ENCODE measurements around the gene MAP2K1.

MAP2K1 gene

DNA sequence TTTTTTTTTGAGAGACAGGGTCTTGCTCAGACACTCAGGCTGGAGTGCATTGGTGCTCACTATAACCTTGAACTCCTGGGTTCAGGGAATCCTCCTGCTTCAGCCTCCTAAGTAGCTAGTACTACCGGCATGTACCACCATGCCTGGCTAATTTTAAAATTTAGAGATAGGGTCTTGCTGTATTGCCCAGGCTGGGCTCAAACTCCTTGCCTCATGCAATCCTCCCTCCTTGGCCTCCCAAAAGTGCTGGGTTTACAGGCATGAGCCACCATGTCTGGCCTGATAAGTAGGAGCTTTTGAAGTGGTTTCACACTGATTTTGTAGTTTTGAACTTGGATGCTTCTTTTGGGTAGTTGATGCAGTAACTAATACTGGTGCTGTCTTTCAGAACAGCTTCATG, 7.8 kb downstream of the MAP2K1 start:
- DNase-seq (ENCODE audit: low read depth): no peak

DNA sequence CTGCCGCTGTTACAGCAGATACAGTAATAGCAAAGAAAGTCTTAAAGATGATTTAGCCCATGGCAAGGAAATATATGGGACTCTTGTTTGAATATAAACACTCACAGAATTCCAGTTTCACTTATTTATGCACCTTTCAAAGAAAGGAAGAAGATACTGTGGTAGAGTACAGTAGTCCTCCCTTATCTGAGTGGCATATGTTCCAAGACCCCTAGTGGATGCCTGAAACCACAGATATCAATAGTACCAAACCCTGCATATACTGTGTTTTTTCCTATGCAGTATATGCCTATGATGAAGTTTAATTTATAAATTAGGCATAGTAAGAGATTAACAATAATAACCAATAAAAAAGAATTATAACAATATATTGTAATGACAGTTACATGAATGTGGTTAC, 8.2 kb downstream of the MAP2K1 start:
- no peak for DNase-seq (ENCODE audit: low read depth)

DNA sequence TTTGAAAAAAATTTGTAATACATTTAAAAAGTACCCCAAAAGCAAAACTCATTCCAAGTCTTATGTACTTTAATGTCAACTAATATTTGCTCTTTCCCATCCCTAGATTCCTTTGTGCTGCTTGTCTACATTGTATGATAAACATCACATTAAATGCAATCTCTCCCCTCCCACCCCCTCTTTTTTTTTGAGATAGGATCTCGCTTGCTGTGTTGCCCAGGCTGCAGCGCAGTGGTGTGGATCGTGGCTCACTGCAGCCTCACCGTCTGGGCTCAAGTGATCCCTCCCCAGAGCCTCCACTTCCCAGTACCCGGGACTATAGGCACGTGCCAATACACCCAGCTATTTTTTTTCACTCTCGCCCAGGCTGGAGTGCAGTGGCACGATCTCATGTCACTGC, 12.6 kb downstream of the MAP2K1 start:
- no peak for DNase-seq (ENCODE audit: low read depth)

DNA sequence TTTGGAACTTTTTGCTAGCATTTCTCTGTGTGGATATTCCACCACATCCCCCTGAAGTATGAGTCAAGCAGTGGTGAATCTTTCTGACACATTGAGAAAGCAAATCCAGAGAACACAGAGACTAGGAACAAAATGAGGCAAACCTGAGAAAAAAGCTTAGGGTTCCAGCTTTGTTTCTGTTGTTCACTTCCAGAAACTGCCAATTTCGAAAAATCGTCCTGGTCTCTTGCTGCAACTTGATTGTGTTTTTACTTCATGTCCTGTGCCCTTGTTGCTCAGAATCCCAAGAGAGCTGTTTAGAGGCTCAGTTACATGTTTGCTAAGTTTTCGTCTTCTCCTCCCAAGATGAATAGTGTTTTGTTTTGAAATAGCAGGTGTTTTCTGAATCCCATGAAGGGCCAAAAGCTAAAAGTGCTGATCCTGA, 13.7 kb downstream of the MAP2K1 start:
- no peak for DNase-seq (ENCODE audit: low read depth)

DNA sequence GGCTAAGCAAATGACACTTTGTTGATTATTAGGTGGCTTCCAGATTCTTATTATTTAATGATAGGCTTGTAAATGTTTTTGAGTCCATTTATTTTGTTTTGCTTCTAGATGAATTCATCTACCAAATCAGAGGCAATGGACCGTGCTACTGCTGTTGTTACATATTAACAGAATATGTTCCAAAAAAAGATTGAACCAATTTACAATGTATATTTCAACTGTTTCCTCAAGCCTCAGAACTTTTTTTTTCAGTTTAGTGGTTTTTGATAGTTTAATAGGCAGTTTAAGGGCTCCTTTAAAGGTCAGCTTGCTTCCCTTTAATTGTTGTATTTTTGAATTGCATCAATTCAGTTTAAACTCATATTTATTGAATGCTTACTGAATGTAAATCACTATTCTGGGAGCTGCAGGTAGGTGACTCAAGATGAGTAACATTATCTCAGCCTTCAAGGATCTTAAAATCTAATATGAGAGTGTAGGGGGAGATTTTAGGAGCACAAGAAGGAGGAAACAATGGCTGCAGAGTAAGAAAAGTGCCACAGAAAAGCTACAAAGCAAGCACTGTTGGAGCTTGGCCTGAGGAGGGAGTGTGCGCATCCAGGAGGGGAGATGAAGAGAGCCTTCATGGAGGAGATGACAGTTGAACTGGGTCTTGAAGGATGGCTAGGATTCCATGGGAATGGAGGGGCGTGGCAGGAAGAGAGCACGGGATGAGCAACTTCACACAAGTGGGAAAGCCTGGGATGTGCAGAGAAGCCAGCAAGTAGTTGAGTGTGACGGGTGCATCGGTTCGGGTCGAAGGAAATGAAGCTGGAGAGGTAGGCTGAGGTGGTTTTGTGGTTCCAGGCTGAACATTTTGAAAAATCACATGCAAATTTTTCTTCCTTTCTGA, 14.7 kb downstream of the MAP2K1 start:
- DNase-seq (ENCODE audit: low read depth): no peak

DNA sequence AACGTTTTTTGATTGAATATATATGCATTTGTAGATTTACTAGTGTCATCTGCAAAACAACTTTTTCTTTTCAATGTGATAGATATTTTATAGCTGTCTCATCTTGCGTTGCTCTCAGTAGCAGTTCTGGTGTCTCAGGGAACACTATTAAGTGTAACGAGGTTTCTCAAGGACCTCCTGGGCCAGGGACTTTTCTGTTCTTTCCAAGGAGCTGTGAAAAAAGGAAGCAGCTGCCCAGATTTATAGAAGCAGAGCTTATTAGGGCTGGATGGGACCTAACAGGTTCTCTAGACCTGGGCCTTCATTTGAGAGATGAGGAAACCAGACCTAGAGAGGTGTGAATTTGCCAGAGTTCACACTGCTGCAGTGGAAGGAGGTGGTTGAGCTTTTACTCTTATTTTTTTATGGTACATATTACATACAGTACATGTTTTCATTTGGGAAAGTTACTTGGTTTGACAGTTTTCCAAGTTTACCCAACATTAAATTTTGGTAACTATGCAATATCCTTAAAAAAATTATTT, 16.1 kb downstream of the MAP2K1 start:
- DNase-seq (ENCODE audit: low read depth): no peak

DNA sequence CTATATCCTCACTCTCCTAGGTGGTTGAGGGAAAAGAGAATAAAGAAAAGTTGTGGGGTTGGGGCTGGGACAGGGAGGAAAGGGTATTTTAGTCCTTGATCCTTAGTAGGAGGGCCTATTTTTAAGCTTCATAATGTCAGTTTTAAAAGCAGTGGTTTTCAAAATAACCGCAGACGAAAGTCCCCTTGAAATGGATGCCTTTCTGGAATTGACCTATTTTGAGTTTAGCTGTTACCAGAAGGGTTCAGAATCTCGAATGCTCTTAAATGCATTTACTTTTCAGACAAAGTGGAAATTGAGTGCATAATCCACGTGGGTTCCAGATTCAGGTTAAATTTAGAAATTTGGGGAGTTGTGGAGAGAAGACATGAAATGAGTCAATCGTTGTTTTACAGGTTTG, 16.6 kb downstream of the MAP2K1 start:
- DNase-seq (ENCODE audit: low read depth): no peak

DNA sequence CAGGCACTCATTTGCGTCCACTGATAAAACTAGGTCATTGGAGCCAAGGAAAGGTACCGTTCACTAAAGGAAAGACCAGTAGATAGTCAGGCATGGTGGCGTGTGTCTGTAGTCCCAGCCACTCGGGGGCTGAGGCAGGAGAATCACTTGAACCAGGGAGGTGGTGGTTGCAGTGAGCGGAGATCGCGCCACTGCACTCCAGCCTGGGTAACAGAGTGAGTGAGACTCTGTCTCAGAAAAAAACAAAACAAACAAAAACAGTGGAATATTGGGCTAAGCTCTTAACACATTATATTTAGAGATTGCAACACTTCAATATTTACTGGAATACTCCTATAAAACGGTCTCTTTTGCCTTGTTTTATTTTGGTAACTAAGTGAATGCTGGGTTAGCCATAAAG, 17.4 kb downstream of the MAP2K1 start:
- no peak for DNase-seq (ENCODE audit: low read depth)

DNA sequence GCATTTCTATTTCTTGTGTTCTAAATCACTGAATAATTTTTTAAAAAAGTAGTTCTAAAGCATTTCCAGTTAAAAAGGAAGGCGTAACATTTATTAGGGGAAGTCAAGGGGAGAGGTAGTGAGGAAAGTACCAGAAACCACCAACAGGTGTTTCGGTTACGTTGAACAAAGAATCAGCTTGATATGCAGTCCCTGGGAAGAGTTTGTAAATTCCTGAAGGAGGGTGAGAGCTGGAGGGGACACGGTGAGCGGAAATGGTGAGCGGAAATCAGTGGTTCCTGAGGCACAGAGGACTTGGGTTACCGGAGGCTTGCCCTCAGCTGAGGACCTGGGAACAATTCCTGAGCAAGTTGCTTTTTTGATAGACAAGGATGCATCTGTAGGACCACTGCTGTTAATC, 17.8 kb downstream of the MAP2K1 start:
- no peak for DNase-seq (ENCODE audit: low read depth)

DNA sequence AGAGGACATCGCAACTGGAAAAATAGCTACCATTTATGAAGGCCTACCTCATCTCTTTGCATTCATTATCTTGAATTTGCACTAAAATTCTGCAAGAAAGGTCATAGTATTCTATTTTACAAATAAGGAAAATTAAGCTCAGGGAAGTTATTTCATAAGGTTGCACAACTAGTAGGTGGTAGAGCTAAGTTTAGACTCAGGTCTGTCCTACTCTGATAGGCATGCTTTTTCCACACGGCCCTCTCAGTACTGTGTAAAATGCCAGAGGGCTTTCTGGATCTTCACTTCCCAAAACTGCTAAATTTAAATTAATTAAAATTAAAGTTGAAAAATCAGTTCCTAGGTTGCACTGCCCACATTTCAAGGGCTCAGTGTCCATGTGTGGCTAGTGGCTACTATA, 18.3 kb downstream of the MAP2K1 start:
- no peak for DNase-seq (ENCODE audit: low read depth)

DNA sequence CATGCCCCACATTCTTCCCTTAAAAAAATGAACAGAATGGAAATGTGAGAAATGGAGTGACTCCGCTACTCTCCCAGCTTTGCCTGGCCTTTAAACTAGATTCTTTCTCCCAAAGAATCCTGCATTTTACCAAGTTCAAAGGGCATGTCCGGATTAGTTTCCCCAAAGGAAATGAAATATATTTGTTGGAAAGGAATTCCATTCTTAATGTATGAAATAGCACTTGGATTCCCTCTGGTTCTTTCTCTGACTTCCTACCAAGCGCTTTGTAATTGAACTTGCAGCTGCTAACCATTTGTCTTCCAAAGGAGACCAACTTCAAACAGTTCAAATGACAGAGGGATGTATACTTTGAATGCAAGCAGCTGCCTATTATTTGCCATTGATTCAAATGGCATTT, 18.9 kb downstream of the MAP2K1 start:
- no peak for DNase-seq (ENCODE audit: low read depth)

DNA sequence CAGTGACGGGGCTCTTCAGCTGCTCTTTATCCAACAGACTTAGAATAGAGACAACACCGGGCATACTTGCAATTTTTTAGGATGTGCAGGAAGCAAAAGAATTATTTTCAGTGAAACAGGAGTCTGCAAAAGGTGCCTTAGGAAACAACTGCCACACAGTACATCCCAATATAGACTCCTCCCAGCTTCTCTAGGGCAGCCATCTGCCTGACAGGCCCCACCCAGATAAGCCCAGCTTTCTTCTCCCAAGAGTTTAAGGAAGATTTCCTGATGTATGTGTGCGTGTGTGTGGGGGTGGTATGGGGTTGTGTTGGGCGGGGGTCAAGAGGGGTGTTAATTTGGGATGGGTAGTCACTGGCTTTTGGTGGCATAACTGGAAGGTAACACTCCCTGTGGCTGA, 21.5 kb downstream of the MAP2K1 start:
- DNase-seq (ENCODE audit: low read depth): no peak

DNA sequence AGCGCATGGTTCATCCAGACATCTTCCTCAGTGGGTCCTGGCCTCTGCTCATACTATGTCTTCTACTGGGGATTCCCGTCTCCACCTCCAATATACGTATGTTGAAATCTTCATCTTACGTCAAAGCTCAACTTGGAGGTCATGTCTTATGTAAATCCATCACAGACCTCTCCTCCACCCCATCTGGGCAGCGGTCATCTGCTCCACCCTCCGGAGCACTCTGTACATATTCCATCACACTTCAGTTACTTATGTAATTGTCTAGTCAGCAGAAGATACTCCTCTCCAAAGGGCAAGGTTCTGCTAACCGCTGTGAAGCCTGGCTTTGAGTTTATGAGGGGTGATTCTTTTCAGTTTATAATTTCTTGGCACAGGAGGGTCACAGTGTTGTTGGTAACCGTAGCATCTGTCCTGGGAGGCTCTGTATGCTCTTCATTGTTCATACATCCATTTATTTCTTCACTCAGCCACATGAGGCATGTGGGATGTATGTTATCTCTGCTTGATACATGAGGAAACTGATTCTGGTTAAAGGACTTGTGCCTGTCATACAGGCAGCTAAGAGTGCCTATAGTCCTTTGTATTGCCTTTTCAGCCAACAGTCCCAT, 22.1 kb downstream of the MAP2K1 start:
- DNase-seq (ENCODE audit: low read depth): no peak

DNA sequence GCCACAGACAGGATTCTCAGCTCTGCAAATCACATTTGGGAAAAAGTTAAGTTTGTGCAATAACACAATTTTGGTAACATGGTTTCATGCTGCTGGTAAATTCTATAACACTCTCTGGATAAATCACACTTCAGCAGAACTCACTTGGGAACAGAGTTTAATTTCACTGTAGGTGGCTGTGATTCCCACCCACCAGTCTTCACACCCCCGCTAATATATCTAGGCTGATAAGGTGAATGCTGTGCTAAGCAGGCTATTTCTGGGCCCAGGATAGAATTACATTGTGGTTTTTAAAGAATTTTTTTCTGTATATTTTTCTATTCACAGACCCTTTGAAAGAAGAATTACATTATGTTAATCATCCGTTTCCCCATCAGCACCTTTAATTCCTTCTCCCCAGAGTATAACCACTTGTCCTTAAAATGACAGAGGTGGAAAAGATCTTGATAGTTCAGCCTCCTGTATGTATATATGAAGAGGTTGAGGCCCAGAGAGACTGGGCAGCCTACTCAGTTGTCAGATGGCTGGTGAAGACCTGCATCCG, 22.9 kb downstream of the MAP2K1 start:
- DNase-seq (ENCODE audit: low read depth): no peak

DNA sequence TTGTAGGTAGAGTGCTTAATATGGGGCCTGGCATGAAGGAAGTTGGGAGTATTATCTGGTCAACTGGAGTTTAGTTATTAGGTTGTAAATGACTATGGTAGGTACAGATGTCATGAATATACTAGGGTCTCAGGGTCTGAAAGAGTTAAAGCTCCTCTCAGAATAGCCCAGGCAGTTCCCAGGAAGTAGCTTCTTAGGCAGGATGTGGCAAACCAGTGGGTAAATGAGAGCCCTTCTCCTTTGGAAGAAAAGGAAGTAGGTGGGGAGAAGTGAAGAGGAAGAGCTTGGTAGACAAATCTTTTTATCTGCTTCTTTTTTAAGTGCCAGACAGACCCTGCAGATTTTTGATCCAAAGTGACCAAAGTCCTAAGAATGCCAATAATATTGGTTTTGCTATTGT, 24.5 kb downstream of the MAP2K1 start:
- no peak for DNase-seq (ENCODE audit: low read depth)

DNA sequence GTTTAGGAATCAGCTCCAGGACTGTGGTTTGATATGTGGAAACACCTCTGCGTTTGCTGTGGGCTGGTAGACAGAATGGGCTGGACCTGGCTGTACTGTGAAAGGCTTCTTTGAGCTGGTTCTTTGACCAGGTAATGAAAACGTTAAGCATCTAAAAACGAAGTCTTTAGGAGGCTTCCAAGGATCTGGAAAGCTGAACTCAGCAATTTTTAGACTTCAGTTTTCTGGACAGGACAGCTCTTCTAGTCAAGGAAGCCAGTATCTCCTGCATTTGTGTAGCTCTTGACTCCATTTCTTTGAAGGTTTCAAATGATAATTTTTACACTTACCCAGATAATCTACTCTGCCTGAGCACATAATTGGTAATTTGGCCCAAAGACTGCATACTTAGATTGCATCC, 25.5 kb downstream of the MAP2K1 start:
- no peak for DNase-seq (ENCODE audit: low read depth)

DNA sequence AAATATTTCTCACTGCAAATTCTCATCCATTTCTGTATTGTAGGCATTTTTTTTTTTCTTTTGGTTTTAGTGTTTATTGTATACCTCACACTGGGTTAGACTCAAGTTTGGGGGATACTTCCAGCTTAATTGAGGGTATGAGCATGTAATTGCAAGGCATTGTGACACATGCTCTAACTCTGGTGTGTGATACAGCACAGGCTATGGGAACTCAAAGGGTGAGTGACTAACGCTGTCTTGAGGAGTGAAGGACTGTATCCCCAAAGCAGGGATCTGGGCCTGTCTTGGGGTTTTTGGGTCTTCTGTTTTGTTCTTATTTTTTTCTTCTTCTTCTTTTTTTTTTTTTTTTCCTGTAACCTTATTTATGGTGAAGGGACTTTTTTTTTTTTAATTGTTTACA, 26.9 kb downstream of the MAP2K1 start:
- no peak for DNase-seq (ENCODE audit: low read depth)

DNA sequence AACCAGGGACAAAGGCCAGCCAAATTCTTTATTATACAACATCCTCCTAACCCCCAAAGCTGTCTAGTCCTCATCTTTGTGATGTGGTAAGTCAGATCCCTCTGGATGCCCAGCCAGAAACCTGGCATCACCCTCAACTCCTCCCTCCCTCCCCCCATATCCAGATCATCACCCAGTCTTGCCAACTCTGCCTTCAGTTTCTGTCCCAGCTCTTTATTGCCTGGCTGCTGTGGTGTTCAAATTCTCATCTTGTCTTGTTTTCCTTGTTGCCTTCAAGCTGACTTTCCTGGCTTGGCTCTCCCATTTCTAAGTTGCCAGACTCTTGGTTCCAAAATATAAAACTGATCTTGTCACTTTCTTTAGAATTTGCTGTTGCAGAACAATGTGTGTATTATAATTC, 28.6 kb downstream of the MAP2K1 start:
- DNase-seq (ENCODE audit: low read depth): no peak

DNA sequence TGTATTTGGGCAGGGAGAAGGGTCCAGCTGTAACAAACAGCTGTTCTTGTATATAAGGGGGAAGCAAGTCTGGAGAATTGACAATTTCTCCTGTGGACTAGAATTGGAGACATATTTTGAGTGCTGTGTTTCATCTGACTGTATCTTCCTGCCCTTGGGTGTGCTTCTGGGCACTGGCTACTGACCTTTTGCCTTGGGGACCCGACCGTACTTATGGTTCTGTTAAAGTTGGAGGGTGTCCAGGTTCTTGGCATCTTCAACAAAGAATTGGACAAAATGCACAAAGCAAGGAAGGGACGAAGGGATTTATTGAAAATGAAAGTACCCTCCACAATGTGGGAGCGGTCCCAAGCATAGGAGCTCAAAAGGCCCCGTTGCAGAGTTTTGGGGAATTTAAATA, 31.0 kb downstream of the MAP2K1 start:
- no peak for DNase-seq (ENCODE audit: low read depth)

DNA sequence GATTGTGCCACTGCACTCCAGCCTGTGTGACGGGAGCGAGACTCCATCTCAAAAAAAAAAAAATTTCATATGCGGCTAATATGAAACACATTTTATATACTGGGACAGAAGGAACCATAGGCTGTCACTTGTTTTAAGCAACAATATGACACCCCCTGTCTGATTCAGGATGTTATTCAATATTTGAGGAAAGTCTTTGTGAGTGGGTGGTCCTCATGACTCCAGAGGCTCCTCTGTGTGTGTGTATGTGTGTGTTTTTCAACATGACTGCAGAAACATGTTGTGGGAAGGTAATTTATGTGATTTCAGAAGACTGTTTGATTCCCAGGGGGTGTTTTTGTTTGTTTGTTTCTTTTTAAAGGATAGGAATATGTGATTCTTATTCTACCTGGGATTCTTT, 32.8 kb downstream of the MAP2K1 start:
- no peak for DNase-seq (ENCODE audit: low read depth)

DNA sequence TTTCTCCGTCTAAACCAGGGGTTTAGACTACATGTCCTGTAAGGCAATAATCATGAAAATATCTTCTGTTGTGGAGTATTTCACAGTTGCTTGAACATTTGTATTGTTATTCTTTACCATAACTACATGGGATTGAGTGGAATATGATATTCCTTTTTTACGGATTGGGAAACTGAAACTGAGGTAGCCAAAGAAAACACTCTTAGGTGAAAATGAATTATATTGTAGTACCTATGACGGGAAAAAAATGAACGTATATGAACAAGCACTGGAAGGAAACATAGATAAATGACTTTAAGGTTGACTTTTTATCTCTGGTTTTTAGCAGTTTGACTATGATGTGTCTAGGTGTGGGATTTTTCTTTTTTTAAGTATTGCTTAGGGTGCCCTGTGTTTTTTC, 35.6 kb downstream of the MAP2K1 start:
- no peak for DNase-seq (ENCODE audit: low read depth)

DNA sequence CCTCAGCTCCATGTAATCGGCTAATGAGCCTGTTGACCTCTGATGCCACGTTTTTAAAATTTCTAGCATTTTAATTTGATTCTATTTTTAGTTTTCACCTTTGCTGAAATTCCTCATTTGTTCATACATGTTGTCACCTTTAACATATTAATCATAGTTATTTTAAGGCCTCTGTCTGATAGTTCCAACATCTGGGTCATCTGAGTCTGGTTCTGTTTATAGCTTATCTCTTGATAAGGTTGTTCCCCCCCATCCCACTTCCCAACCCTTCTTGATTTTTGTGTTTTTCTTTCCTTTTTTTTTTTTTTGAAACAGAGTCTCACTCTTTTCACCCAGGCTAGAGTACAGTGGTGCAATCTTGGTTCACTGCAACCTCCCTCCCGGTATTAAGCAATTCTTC, 36.4 kb downstream of the MAP2K1 start:
- no peak for DNase-seq (ENCODE audit: low read depth)

DNA sequence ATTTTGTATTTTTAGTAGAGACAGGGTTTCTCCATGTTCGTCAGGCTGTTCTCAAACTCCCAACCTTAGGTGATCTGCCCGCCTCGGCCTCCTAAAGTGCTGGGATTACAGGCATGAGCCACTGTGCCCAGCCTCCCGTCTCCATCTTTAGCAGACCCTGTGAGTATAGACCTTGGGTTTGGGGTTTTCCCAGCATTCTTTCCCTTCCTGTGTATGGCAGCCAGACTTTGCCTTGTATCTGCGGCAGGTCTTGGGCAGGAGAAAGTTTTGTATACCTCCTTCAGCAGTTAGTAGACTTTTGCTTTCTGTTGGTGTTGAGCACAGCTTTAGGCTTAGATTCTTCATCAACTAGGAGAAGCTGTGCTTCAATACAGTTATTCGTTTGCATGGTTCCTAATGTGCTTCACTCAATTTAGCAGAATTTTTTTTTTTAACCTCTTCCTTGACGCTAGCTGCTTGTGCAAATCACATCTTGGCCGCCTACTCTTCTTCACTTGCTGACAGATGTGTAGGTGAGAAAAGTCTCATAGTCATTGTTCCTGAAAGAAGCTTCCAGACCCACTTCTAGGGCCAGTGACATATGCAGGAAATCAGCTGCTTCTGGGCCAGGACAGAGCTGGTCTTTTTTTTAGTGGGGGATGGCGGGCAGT, 38.4 kb downstream of the MAP2K1 start:
- DNase-seq (ENCODE audit: low read depth): no peak
